Left lung (tissue), 10 donors: ENCODE results near the gene DOCK4. TPM values are rescaled to one million over a fixed set of nuclear protein-coding genes. Genes with fewer than 3 reads are reported as not detected.

Source experiments
- ATAC-seq: fragments of 200-7000 bp; cut with Tn5 transposase; one replicate; pipeline ENCODE4 v1.9.1; 2020; ENCODE audit warnings: moderate library complexity
- DNase-seq, 4 donors: peaks; one replicate each; pipeline ENCODE4 v3.0.0-alpha.2; 2013 to 2020
- H3K27ac ChIP-seq, 2 donors: fragments of 200-600 bp; sonication (generic) in 1 of 2; one replicate each; pipeline versions ENCODE4 v1.5.0 to v1.8.0; 2020 to 2021
- H3K27me3 ChIP-seq, 2 donors: fragments of 200-600 bp; sonication (generic) in 1 of 2; one replicate each; pipeline versions ENCODE4 v1.5.0 to v1.8.0; 2020 to 2021
- H3K36me3 ChIP-seq, 2 donors: fragments of 200-600 bp; sonication (generic) in 1 of 2; one replicate each; pipeline versions ENCODE4 v1.5.0 to v1.8.0; 2020 to 2021
- H3K4me1 ChIP-seq, 2 donors: fragments of 200-600 bp; one replicate each; pipeline ENCODE4 v1.8.0; 2021
- H3K4me3 ChIP-seq, 2 donors: fragments of 200-600 bp; sonication (generic) in 1 of 2; one replicate each; pipeline versions ENCODE4 v1.5.0 to v1.8.0; 2020 to 2021; ENCODE audit warnings: mild to moderate bottlenecking in 1 of 2
- H3K9me3 ChIP-seq, 2 donors: fragments of 200-600 bp; sonication (generic) in 1 of 2; one replicate each; pipeline versions ENCODE4 v1.5.0 to v1.8.0; 2020 to 2021
- intact Hi-C, 2 donors: fragments of 100-400 bp; cut with DNase I; formaldehyde crosslinking; loops; one replicate each; pipeline versions ENCODE4 v1.11.2 to v1.14.2; 2022
- polyA plus RNA-seq, 6 donors: library from polyadenylated mRNA; unstranded; fragments of 120-200 nt; gene quantifications; one replicate each; pipeline ENCODE4 v1.2.1, GENCODE V29; 2013; ENCODE audit not compliant: insufficient read length in 6 of 6
- total RNA-seq, 2 donors: library from RNA; stranded (reverse); fragmentation: NEBNext Ultra II Directional; extraction: Animal tissue kit (Norgen Biotek cat#: 25700); gene quantifications; one replicate each; pipeline ENCODE4 v1.2.1, GENCODE V29; 2021
- TF ChIP-seq, protein P1 (sequence below), 2 donors: fragments of 200-600 bp; sonication (generic) in 1 of 2; IDR thresholded peaks; one replicate each; pipeline versions ENCODE4 v1.5.0 to v1.8.0; 2021; ENCODE audit warnings: antibody characterized with exemption in 2 of 2
- donor health status: DM: no; HTN: yes; CAD: no.
- donor health status: DM: no; HTN: no; CAD: no.

The DOCK4 gene
- total and polyA plus RNA-seq, 8 donors = 38.9 to 64.3 (median 52.5) TPM

DNA sequence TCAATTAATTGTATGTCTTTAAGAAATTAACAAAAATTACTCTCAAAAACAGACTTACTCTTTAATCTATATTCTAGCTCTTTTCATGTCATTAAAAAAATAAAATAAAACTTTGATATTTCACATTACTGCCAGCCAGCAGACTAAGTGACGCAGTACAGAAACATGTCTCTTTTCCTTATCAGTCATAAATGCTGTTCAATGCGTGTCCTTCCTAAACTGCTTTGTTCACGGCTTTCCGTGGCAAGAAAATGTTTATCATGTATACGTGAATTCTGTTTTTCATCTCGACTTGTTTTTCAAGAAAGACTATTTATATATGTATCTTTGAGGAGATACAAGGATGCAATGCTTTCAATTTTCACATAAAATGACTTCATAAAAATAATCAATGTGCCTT is 182.4 kb downstream of the DOCK4 start:
- ATAC-seq = no peak

DNA sequence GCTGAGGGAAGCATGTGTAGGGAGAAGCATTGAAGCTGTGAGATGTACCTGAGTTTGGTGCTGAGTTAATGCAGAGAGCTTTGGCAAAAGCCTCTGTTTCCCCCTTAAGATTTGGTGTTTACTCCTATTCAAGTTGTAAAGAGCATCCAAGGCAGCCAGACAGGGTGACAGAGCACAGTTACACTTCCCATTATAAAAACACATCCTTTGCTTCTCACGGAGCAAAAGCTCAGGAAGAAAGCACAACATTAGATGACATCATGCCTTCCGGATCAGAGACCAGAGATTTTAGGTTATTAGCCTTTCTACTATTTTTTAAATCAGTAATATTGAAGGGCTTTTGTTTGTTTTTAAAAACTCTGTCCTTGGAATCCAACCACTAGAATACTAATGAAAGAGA is 182.9 kb downstream of the DOCK4 start:
- no peak overlapping the region for H3K4me3 ChIP-seq
- H3K9me3 ChIP-seq = no peaks in the 10 kb centered on the region
- DNase-seq (no peak), ATAC-seq (no peak)
- H3K27ac ChIP-seq = no peak overlapping the region
- H3K4me1 ChIP-seq = peaks cover 3 to 24% of the 10 kb centered on the region in 2 donors
- TF ChIP-seq, protein P1, sequence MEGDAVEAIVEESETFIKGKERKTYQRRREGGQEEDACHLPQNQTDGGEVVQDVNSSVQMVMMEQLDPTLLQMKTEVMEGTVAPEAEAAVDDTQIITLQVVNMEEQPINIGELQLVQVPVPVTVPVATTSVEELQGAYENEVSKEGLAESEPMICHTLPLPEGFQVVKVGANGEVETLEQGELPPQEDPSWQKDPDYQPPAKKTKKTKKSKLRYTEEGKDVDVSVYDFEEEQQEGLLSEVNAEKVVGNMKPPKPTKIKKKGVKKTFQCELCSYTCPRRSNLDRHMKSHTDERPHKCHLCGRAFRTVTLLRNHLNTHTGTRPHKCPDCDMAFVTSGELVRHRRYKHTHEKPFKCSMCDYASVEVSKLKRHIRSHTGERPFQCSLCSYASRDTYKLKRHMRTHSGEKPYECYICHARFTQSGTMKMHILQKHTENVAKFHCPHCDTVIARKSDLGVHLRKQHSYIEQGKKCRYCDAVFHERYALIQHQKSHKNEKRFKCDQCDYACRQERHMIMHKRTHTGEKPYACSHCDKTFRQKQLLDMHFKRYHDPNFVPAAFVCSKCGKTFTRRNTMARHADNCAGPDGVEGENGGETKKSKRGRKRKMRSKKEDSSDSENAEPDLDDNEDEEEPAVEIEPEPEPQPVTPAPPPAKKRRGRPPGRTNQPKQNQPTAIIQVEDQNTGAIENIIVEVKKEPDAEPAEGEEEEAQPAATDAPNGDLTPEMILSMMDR (IDR thresholded peaks at IDR 0.05) = no peak
- H3K36me3 ChIP-seq = no peaks in the 10 kb centered on the region
- intact Hi-C loops = no loop called here
- H3K27me3 ChIP-seq = no peaks in the 10 kb centered on the region

More for the DNA sequence above, 182.4 kb downstream of the DOCK4 start:
- Histone ChIP-seq H3K9me3 (no peaks in the 10 kb centered on the region), H3K27ac (no peak overlapping the region), H3K36me3 (no peaks in the 10 kb centered on the region), H3K27me3 (no peaks in the 10 kb centered on the region), H3K4me1 (peaks cover under 1 to 24% of the 10 kb centered on the region in 2 donors), H3K4me3 (no peak overlapping the region)
- TF ChIP-seq, protein P1 (IDR thresholded peaks at IDR 0.05) = no peak
- intact Hi-C loops = no loop called here
- no peak for DNase-seq

DNA sequence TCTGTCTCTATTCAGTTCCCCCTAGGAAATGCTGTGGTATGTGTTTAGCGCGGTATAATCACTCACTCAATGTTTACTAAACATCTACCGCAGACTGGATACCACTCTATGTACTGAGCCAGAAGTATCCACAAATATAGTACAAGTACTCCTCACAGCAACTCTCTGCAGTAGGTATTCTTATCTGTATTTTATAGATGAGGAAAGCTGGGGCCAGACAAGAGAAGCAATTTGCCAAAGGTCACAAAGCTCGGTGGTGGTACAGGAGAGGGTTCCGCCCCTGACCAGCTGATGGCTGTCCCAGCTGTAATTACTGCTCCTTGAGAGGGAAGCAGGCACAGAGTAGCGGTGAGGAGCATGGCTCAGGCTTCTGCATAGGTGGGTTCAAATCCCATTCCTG is 184.1 kb downstream of the DOCK4 start:
- no peaks in the 10 kb centered on the region for H3K36me3 ChIP-seq
- TF ChIP-seq, protein P1 (IDR thresholded peaks at IDR 0.05) = no peak
- DNase-seq (no peak), ATAC-seq (peak; percentile 54)
- no peaks in the 10 kb centered on the region for H3K9me3 ChIP-seq
- intact Hi-C loops = no loop called here
- no peaks in the 10 kb centered on the region for H3K27me3 ChIP-seq
- peaks cover 3 to 24% of the 10 kb centered on the region in 2 donors for H3K4me1 ChIP-seq
- no peak overlapping the region for H3K4me3 ChIP-seq
- no peak overlapping the region for H3K27ac ChIP-seq

DNA sequence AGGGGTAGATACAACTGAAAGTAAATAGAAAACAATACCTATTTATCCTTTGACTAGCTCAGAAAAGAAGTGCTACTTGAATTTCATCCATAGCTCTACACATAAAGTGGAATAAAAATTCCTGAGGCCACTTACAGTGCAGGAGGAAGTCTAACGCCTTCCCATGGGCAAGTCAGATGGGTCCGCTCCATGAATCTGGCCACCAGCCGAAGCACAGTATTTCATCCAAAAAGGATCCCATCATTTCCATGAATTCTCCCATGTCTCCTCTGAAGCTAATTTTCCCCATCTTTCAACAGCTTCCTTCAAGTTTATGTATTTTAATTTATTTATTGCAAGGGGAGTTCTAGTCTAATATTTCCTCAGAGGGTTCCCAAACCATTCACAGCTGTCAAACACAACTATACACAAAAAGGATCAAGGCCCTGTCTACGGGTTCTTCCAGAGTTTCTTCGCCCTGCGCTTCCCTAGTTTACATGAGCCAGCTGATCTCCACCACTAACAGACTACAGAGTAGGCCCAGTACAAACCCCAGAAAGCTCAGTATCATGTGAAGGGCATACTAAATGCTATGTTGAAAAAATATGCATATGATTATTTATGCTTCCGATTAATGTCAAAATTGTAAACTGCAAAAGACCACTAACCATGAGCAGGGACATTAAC is 184.7 kb downstream of the DOCK4 start:
- H3K9me3 ChIP-seq = no peaks in the 10 kb centered on the region
- no peak for DNase-seq
- no peaks in the 10 kb centered on the region for H3K27me3 ChIP-seq
- peaks cover 3 to 24% of the 10 kb centered on the region in 2 donors for H3K4me1 ChIP-seq
- no peak overlapping the region for H3K4me3 ChIP-seq
- H3K36me3 ChIP-seq = no peaks in the 10 kb centered on the region
- TF ChIP-seq, protein P1 (IDR thresholded peaks at IDR 0.05) = no peak
- intact Hi-C loops = no loop called here
- peak overlapping the region in 1 of 2 donors; percentile 34 for H3K27ac ChIP-seq
- peak; percentile 65 for ATAC-seq

DNA sequence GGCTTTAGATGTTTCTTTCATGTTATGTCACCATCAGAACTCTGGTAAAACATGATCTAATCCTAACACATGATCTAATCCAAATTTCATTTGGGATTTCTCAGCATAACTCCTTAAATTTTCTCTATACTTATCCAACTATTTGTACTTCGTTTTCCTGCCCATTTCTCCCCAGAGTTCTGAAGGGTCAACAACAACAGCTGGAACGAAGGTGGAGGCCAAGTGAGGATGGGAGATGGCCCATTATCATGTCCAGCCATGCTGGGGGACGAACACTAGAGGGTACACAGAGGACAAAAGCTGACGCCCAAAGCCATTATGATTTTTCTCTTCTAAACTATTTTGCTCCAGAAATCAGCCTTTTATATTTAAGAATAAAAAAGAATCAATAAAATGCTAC is 185.4 kb downstream of the DOCK4 start:
- Histone ChIP-seq H3K36me3 (no peaks in the 10 kb centered on the region), H3K27ac (peak overlapping the region in 1 of 2 donors; percentile 34), H3K27me3 (no peaks in the 10 kb centered on the region), H3K4me1 (peaks cover 3 to 24% of the 10 kb centered on the region in 2 donors), H3K4me3 (no peak overlapping the region), H3K9me3 (no peaks in the 10 kb centered on the region)
- ATAC-seq (no peak), DNase-seq (no peak)
- intact Hi-C loops = no loop called here
- TF ChIP-seq, protein P1 (IDR thresholded peaks at IDR 0.05) = no peak
